Activated CD4-positive, alpha-beta memory T cell treated with anti-CD3 and anti-CD28 coated beads for 36 hours (primary cell): Measurements from ENCODE around the gene APOD. TPM values are rescaled to one million over a fixed set of nuclear protein-coding genes. Genes with fewer than 3 reads are reported as not detected.

Source experiments
- CTCF ChIA-PET: fragments of 350-600 bp; sonication (Branson Sonifier 250); formaldehyde crosslinking; loops from one replicate; lab custom pipeline; 2021; ENCODE audit warnings: antibody characterized with exemption, inconsistent platforms; lab: Charles Lee
- POLR2A ChIA-PET: fragments of 350-600 bp; sonication (Branson Sonifier 250); formaldehyde crosslinking; loops from one replicate; lab custom pipeline; 2021; ENCODE audit warnings: antibody characterized with exemption; lab: Charles Lee
- DNase-seq: peaks from one replicate; pipeline ENCODE4 v3.0.0-alpha.2; 2020
- H3K27ac Mint-ChIP-seq: one replicate; pipeline ENCODE4 v1.8.0; 2021; ENCODE audit warnings: mixed read lengths
- H3K27me3 Mint-ChIP-seq: one replicate; pipeline ENCODE4 v1.8.0; 2021; ENCODE audit warnings: mixed read lengths
- H3K36me3 Mint-ChIP-seq: one replicate; pipeline ENCODE4 v1.8.0; 2021; ENCODE audit warnings: mixed read lengths
- H3K4me1 Mint-ChIP-seq: one replicate; pipeline ENCODE4 v1.8.0; 2021; ENCODE audit warnings: low read depth, mixed read lengths
- H3K4me3 Mint-ChIP-seq: one replicate; pipeline ENCODE4 v1.8.0; 2021; ENCODE audit warnings: mild to moderate bottlenecking, mixed read lengths
- H3K9me3 Mint-ChIP-seq: one replicate; pipeline ENCODE4 v1.8.0; 2021; ENCODE audit warnings: mixed read lengths
- intact Hi-C: fragments of 100-400 bp; cut with micrococcal nuclease; formaldehyde crosslinking; loops from one replicate; pipeline ENCODE4 v1.15.1; 2023
- total RNA-seq, 2 experiments: library from RNA; stranded (reverse); gene quantifications; one replicate each; pipeline ENCODE4 v1.2.3, GENCODE V29; 2021

Gene APOD
- total RNA-seq, 2 experiments from 2014 or later, result 0.48 to 0.59 TPM

- H3K4me1 Mint-ChIP-seq, result peaks cover 83% of the 10 kb centered on the region
- H3K9me3 Mint-ChIP-seq, result no peaks in the 10 kb centered on the region
- H3K36me3 Mint-ChIP-seq, result no peaks in the 10 kb centered on the region
- DNase-seq, result no peak
- POLR2A ChIA-PET, result no interaction called here
- intact Hi-C loops, result loop anchor here (5.0 to 10.0 kb wide), 2 partner anchors 349 to 637 kb away; no protein-coding TSS in a partner anchor
- no peaks in the 10 kb centered on the region for H3K27me3 Mint-ChIP-seq
- H3K4me3 Mint-ChIP-seq, result no peak overlapping the region
- peak overlapping the region; percentile 0 for H3K27ac Mint-ChIP-seq
- CTCF ChIA-PET, result interaction anchor here (1.0 to 5.6 kb wide), 2 partner anchors 11 to 277 kb away, joined by 3 to 26 read pairs; partner anchors contain the start of gene XXYLT1
Observed at GRCh38 chr3:195548006-195548405, 35.7 kb downstream of the APOD start.

GRCh38 chr3:195546130-195546560 lies 37.6 kb downstream of the APOD start:
- intact Hi-C loops, result loop anchor here (5.0 to 10.0 kb wide), 2 partner anchors 351 to 639 kb away; no protein-coding TSS in a partner anchor
- peaks cover 66% of the 10 kb centered on the region for H3K4me1 Mint-ChIP-seq
- H3K27me3 Mint-ChIP-seq, result no peaks in the 10 kb centered on the region
- no peaks in the 10 kb centered on the region for H3K9me3 Mint-ChIP-seq
- H3K36me3 Mint-ChIP-seq, result peaks cover 3% of the 10 kb centered on the region
- ChIA-PET POLR2A (interaction anchor here (0.8 kb wide), 1 partner anchor 275 kb away, joined by 3 read pairs; the partner anchor contains the start of gene XXYLT1), CTCF (interaction anchor here (0.6 to 7.0 kb wide), 6 partner anchors 8 to 305 kb away, joined by 3 to 28 read pairs (median 5); partner anchors contain the start of gene XXYLT1)
- H3K4me3 Mint-ChIP-seq, result peak overlapping the region; percentile 33
- peak overlapping the region; percentile 76 for H3K27ac Mint-ChIP-seq
- DNase-seq, result peak; percentile 60

- H3K27me3 Mint-ChIP-seq, result no peaks in the 10 kb centered on the region
- H3K36me3 Mint-ChIP-seq, result peaks cover 10% of the 10 kb centered on the region
- ChIA-PET CTCF (interaction anchor here (1.8 to 7.0 kb wide), 2 partner anchors 22 to 274 kb away, joined by 11 to 28 read pairs; partner anchors contain the start of gene XXYLT1), POLR2A (no interaction called here)
- H3K9me3 Mint-ChIP-seq, result no peaks in the 10 kb centered on the region
- DNase-seq, result no peak
- H3K4me1 Mint-ChIP-seq, result peaks cover 56% of the 10 kb centered on the region
- peak overlapping the region; percentile 90 for H3K4me3 Mint-ChIP-seq
- intact Hi-C loops, result loop anchor here (5.0 to 10.0 kb wide), 5 partner anchors 43 to 857 kb away; partner anchors contain the start of gene FAM43A
- H3K27ac Mint-ChIP-seq, result peak overlapping the region; percentile 18
Observed at GRCh38 chr3:195544634-195545033, 39.1 kb downstream of the APOD start.

- H3K27me3 Mint-ChIP-seq, result no peaks in the 10 kb centered on the region
- H3K4me3 Mint-ChIP-seq, result peak overlapping the region; percentile 90
- no peaks in the 10 kb centered on the region for H3K9me3 Mint-ChIP-seq
- ChIA-PET POLR2A (interaction anchor here (1.3 kb wide), 1 partner anchor 46 kb away, joined by 3 read pairs; no protein-coding TSS in a partner anchor), CTCF (interaction anchor here (7.0 kb wide), 1 partner anchor 21 kb away, joined by 28 read pairs; no protein-coding TSS in a partner anchor)
- intact Hi-C loops, result loop anchor here (5.0 to 10.0 kb wide), 4 partner anchors 43 to 857 kb away; partner anchors contain the start of gene FAM43A
- peak overlapping the region; percentile 84 for H3K27ac Mint-ChIP-seq
- DNase-seq, result no peak
- H3K4me1 Mint-ChIP-seq, result peaks cover 59% of the 10 kb centered on the region
- H3K36me3 Mint-ChIP-seq, result peaks cover 15% of the 10 kb centered on the region
Observed at GRCh38 chr3:195544230-195544536, 39.6 kb downstream of the APOD start.

GRCh38 chr3:195543500-195544229 lies 40.1 kb downstream of the APOD start:
- Mint-ChIP-seq H3K36me3 (peaks cover 17% of the 10 kb centered on the region), H3K27ac (peak overlapping the region; percentile 84), H3K4me1 (peaks cover 59% of the 10 kb centered on the region), H3K4me3 (peak overlapping the region; percentile 90), H3K9me3 (no peaks in the 10 kb centered on the region), H3K27me3 (no peaks in the 10 kb centered on the region)
- DNase-seq, result no peak
- ChIA-PET CTCF (interaction anchor here (0.8 to 7.0 kb wide), 6 partner anchors 11 to 307 kb away, joined by 3 to 38 read pairs (median 9); partner anchors contain the start of gene XXYLT1), POLR2A (interaction anchor here (0.6 to 2.7 kb wide), 7 partner anchors 7 to 273 kb away, joined by 3 to 22 read pairs (median 6); partner anchors contain the start of genes APOD and XXYLT1)
- intact Hi-C loops, result loop anchor here (1.0 to 10.0 kb wide), 8 partner anchors 44 to 856 kb away; partner anchors contain the start of genes ACAP2, FAM43A and XXYLT1

GRCh38 chr3:195542698-195543499 lies 40.8 kb downstream of the APOD start, which contains the start of gene PPP1R2:
Gene PPP1R2, minus strand, starts transcription at chr3:195543325. Its CDS starts 300 bp downstream, at chr3:195543025.
- Mint-ChIP-seq H3K4me1 (peaks cover 59% of the 10 kb centered on the region), H3K27ac (peak within 1 kb of the TSS; percentile 91), H3K4me3 (peak within 1 kb of the TSS; percentile 90), H3K36me3 (peaks cover 17% of the 10 kb centered on the region), H3K9me3 (no peaks in the 10 kb centered on the region), H3K27me3 (no peaks in the 10 kb centered on the region)
- intact Hi-C loops, result loop anchor here (1.0 to 10.0 kb wide), 8 partner anchors 44 to 856 kb away; partner anchors contain the start of genes ACAP2, FAM43A and XXYLT1
- POLR2A ChIA-PET, result interaction anchor here (0.6 to 2.7 kb wide), 10 partner anchors 8 to 290 kb away, joined by 3 to 22 read pairs (median 5); partner anchors contain the start of genes APOD and XXYLT1
- CTCF ChIA-PET, result interaction anchor here (0.7 to 7.0 kb wide), 9 partner anchors 10 to 352 kb away, joined by 3 to 38 read pairs (median 5); partner anchors contain the start of gene XXYLT1
- DNase-seq, result peak; percentile 93

- H3K9me3 Mint-ChIP-seq, result no peaks in the 10 kb centered on the region
- intact Hi-C loops, result loop anchor here (2.0 to 10.0 kb wide), 7 partner anchors 45 to 855 kb away; partner anchors contain the start of genes ACAP2 and FAM43A
- H3K27me3 Mint-ChIP-seq, result no peaks in the 10 kb centered on the region
- H3K27ac Mint-ChIP-seq, result peak overlapping the region; percentile 91
- ChIA-PET POLR2A (interaction anchor here (0.6 to 2.7 kb wide), 6 partner anchors 8 to 272 kb away, joined by 4 to 22 read pairs (median 6); partner anchors contain the start of gene XXYLT1), CTCF (interaction anchor here (0.7 to 7.0 kb wide), 7 partner anchors 9 to 352 kb away, joined by 3 to 38 read pairs (median 8); partner anchors contain the start of gene XXYLT1)
- H3K36me3 Mint-ChIP-seq, result peaks cover 17% of the 10 kb centered on the region
- H3K4me1 Mint-ChIP-seq, result peaks cover 61% of the 10 kb centered on the region
- peak overlapping the region; percentile 90 for H3K4me3 Mint-ChIP-seq
- DNase-seq, result no peak
Observed at GRCh38 chr3:195542316-195542697, 41.4 kb downstream of the APOD start.

- Mint-ChIP-seq H3K36me3 (peaks cover 20% of the 10 kb centered on the region), H3K27ac (peak overlapping the region; percentile 91), H3K4me3 (peak overlapping the region; percentile 90), H3K9me3 (no peaks in the 10 kb centered on the region), H3K27me3 (no peaks in the 10 kb centered on the region), H3K4me1 (peaks cover 58% of the 10 kb centered on the region)
- CTCF ChIA-PET, result interaction anchor here (0.7 to 7.0 kb wide), 4 partner anchors 7 to 310 kb away, joined by 3 to 38 read pairs (median 19); partner anchors contain the start of gene XXYLT1
- intact Hi-C loops, result loop anchor here (5.0 to 10.0 kb wide), 4 partner anchors 47 to 853 kb away; partner anchors contain the start of gene FAM43A
- no peak for DNase-seq
- POLR2A ChIA-PET, result interaction anchor here (2.3 kb wide), 1 partner anchor 17 kb away, joined by 4 read pairs; no protein-coding TSS in a partner anchor
Observed at GRCh38 chr3:195540511-195540910, 43.2 kb downstream of the APOD start.

GRCh38 chr3:195540027-195540426 lies 43.7 kb downstream of the APOD start:
- H3K36me3 Mint-ChIP-seq, result peaks cover 25% of the 10 kb centered on the region
- peak; percentile 77 for DNase-seq
- H3K4me1 Mint-ChIP-seq, result peaks cover 58% of the 10 kb centered on the region
- peak overlapping the region; percentile 91 for H3K27ac Mint-ChIP-seq
- no peaks in the 10 kb centered on the region for H3K9me3 Mint-ChIP-seq
- CTCF ChIA-PET, result interaction anchor here (0.7 to 7.0 kb wide), 4 partner anchors 17 to 310 kb away, joined by 3 to 38 read pairs (median 32); partner anchors contain the start of gene XXYLT1
- peak overlapping the region; percentile 90 for H3K4me3 Mint-ChIP-seq
- H3K27me3 Mint-ChIP-seq, result no peaks in the 10 kb centered on the region
- intact Hi-C loops, result loop anchor here (5.0 to 10.0 kb wide), 4 partner anchors 47 to 853 kb away; partner anchors contain the start of gene FAM43A
- POLR2A ChIA-PET, result interaction anchor here (2.3 kb wide), 1 partner anchor 16 kb away, joined by 4 read pairs; no protein-coding TSS in a partner anchor

GRCh38 chr3:195539479-195539878 lies 44.3 kb downstream of the APOD start:
- peak overlapping the region; percentile 91 for H3K27ac Mint-ChIP-seq
- H3K4me3 Mint-ChIP-seq, result peak overlapping the region; percentile 90
- CTCF ChIA-PET, result interaction anchor here (4.7 to 7.0 kb wide), 2 partner anchors 16 to 269 kb away, joined by 28 to 36 read pairs; partner anchors contain the start of gene XXYLT1
- peaks cover 29% of the 10 kb centered on the region for H3K36me3 Mint-ChIP-seq
- H3K4me1 Mint-ChIP-seq, result peaks cover 58% of the 10 kb centered on the region
- H3K9me3 Mint-ChIP-seq, result no peaks in the 10 kb centered on the region
- intact Hi-C loops, result loop anchor here (10.0 kb wide), 1 partner anchor 135 kb away; no protein-coding TSS in a partner anchor
- POLR2A ChIA-PET, result no interaction called here
- no peak for DNase-seq
- H3K27me3 Mint-ChIP-seq, result no peaks in the 10 kb centered on the region
